Activated CD4-positive, alpha-beta T cell treated with anti-CD3 and anti-CD28 coated beads, Interleukin-2, amount 50 U/mL, for 16 hours (primary cell): ENCODE results near the gene MFGE8.
"Not testable (repeated sequence)": the region's sequence is repeated elsewhere in the genome, so short reads cannot be mapped to it uniquely, and the experiment has no call there.

Source experiments
- DNase-seq: peaks from one replicate; pipeline ENCODE4 v3.0.0-alpha.2; 2020

MFGE8 gene

GRCh38 chr15:88913017-88913849, at the start of gene MFGE8:
Gene MFGE8 (minus strand): TSS chr15:88913379. CDS start chr15:88913319, 60 bp downstream.
- peak; percentile 71 for DNase-seq

GRCh38 chr15:88959445-88959844, 46.3 kb upstream of the MFGE8 start:
- no peak for DNase-seq

GRCh38 chr15:88956906-88957305, 43.7 kb upstream of the MFGE8 start:
- no peak for DNase-seq

GRCh38 chr15:88956263-88956662, 43.1 kb upstream of the MFGE8 start:
- no peak for DNase-seq

- DNase-seq, result no peak
Measured at GRCh38 chr15:88954431-88955277, 41.5 kb upstream of the MFGE8 start.

GRCh38 chr15:88950600-88951160, 37.5 kb upstream of the MFGE8 start:
- DNase-seq, result no peak

GRCh38 chr15:88949734-88950400, 36.7 kb upstream of the MFGE8 start:
- no peak for DNase-seq

GRCh38 chr15:88940110-88940675, 27.0 kb upstream of the MFGE8 start:
- no peak for DNase-seq

GRCh38 chr15:88939486-88939806, 26.3 kb upstream of the MFGE8 start:
- no peak for DNase-seq

GRCh38 chr15:88938802-88939485, 25.8 kb upstream of the MFGE8 start:
- no peak for DNase-seq

GRCh38 chr15:88934449-88934848, 21.3 kb upstream of the MFGE8 start:
- not testable (repeated sequence) for DNase-seq

GRCh38 chr15:88932875-88933330, 19.7 kb upstream of the MFGE8 start:
- DNase-seq, result no peak

GRCh38 chr15:88932271-88932874, 19.2 kb upstream of the MFGE8 start:
- no peak for DNase-seq

GRCh38 chr15:88930579-88930978, 17.4 kb upstream of the MFGE8 start:
- no peak for DNase-seq

GRCh38 chr15:88929358-88930098, 16.3 kb upstream of the MFGE8 start:
- not testable (repeated sequence) for DNase-seq

- DNase-seq, result not testable (repeated sequence)
Measured at GRCh38 chr15:88928192-88928591, 15.0 kb upstream of the MFGE8 start.

GRCh38 chr15:88925648-88926047, 12.5 kb upstream of the MFGE8 start:
- DNase-seq, result not testable (repeated sequence)

GRCh38 chr15:88920892-88921435, 7.8 kb upstream of the MFGE8 start:
- DNase-seq, result peak; percentile 92

- DNase-seq, result peak; percentile 70
Measured at GRCh38 chr15:88920186-88920891, 7.2 kb upstream of the MFGE8 start.

- DNase-seq, result peak; percentile 93
Measured at GRCh38 chr15:88918738-88919137, 5.6 kb upstream of the MFGE8 start.
